SK-N-DZ (cell line): Measurements from ENCODE around the gene CRISP3. TPM values are rescaled to one million over a fixed set of nuclear protein-coding genes. Genes with fewer than 3 reads are reported as not detected.
"Not testable (repeated sequence)": the region's sequence is repeated elsewhere in the genome, so short reads cannot be mapped to it uniquely, and the experiment has no call there.

Experiments used
- DNase-seq: peaks from one replicate; pipeline ENCODE4 v3.0.0-alpha.2; 2015; ENCODE audit warnings: low spot score
- polyA plus RNA-seq, 2 experiments: library from polyadenylated mRNA; depleted of rRNA; stranded (reverse); fragments of >200 nt; gene quantifications; 2 replicates each; pipeline ENCODE4 v1.2.3, GENCODE V29; 2014

CRISP3 gene
- polyA plus RNA-seq (2014; cell fraction: cytosol; rRNA removed) = not detected in 2 replicates
- not detected in 2 replicates for polyA plus RNA-seq (2014; cell fraction: nucleus; rRNA removed)

- no peak for DNase-seq
Observed at GRCh38 chr6:49744259-49744658, at the start of gene CRISP3. Gene CRISP3 (minus strand): TSS chr6:49744388. CDS start chr6:49744367, 21 bp downstream.

GRCh38 chr6:49790341-49790740 is 46.2 kb upstream of the CRISP3 start:
- DNase-seq = no peak

GRCh38 chr6:49787176-49787575 is 43.0 kb upstream of the CRISP3 start, which contains the start of gene PGK2:
Gene PGK2 (minus strand): TSS chr6:49787285. CDS start chr6:49787187, 98 bp downstream.
- DNase-seq = no peak

- DNase-seq = no peak
Observed at GRCh38 chr6:49784272-49784671, 40.1 kb upstream of the CRISP3 start.

GRCh38 chr6:49782725-49783124 is 38.5 kb upstream of the CRISP3 start:
- DNase-seq = no peak

- no peak for DNase-seq
Observed at GRCh38 chr6:49782293-49782692, 38.1 kb upstream of the CRISP3 start.

GRCh38 chr6:49776444-49776843 is 32.3 kb upstream of the CRISP3 start:
- no peak for DNase-seq

GRCh38 chr6:49775043-49775442 is 30.9 kb upstream of the CRISP3 start:
- no peak for DNase-seq

GRCh38 chr6:49772285-49772684 is 28.1 kb upstream of the CRISP3 start:
- no peak for DNase-seq

GRCh38 chr6:49766762-49767161 is 22.6 kb upstream of the CRISP3 start:
- DNase-seq = no peak

- no peak for DNase-seq
Observed at GRCh38 chr6:49764571-49765236, 20.5 kb upstream of the CRISP3 start.

- DNase-seq = no peak
Observed at GRCh38 chr6:49743429-49743828, 759 bp downstream of the CRISP3 start.

GRCh38 chr6:49739423-49739822 is 4.8 kb downstream of the CRISP3 start:
- no peak for DNase-seq

GRCh38 chr6:49736017-49736508 is 8.1 kb downstream of the CRISP3 start:
- no peak for DNase-seq

GRCh38 chr6:49733680-49734079 is 10.5 kb downstream of the CRISP3 start:
- no peak for DNase-seq

- DNase-seq = no peak
Observed at GRCh38 chr6:49732781-49733180, 11.4 kb downstream of the CRISP3 start.

GRCh38 chr6:49730251-49730650 is 13.9 kb downstream of the CRISP3 start:
- DNase-seq = no peak

- DNase-seq = not testable (repeated sequence)
Observed at GRCh38 chr6:49723917-49724316, 20.3 kb downstream of the CRISP3 start.

- DNase-seq = no peak
Observed at GRCh38 chr6:49721297-49721696, 22.9 kb downstream of the CRISP3 start.

- no peak for DNase-seq
Observed at GRCh38 chr6:49720372-49720771, 23.8 kb downstream of the CRISP3 start.

GRCh38 chr6:49713346-49713745 is 30.8 kb downstream of the CRISP3 start, which contains the start of gene CRISP2:
Gene CRISP2 (minus strand): TSS chr6:49713543. CDS start chr6:49709196, 4,347 bp downstream.
- peak; percentile 2 for DNase-seq

- DNase-seq = no peak
Observed at GRCh38 chr6:49698478-49698877, 45.7 kb downstream of the CRISP3 start.

- DNase-seq = no peak
Observed at GRCh38 chr6:49693512-49693911, 50.7 kb downstream of the CRISP3 start.
